RWPE2 (cell line): ENCODE data around the gene C21orf91.

Experiments
- ATAC-seq: fragments of 200-7000 bp; cut with Tn5 transposase; 3 replicates; pipeline ENCODE4 v1.9.1; 2021; ENCODE audit warnings: low read depth
- DNase-seq: peaks from one replicate; pipeline ENCODE4 v3.0.0-alpha.2; 2020; ENCODE audit warnings: low spot score
- H3K27ac ChIP-seq: fragments of 450-650 bp; 2 replicates; pipeline ENCODE4 v1.5.1; 2017; ENCODE audit warnings: mild to moderate bottlenecking; ENCODE audit not compliant: poor library complexity, severe bottlenecking
- H3K27me3 ChIP-seq: fragments of 250-450 bp; sonication (Bioruptor Pico); 2 replicates; pipeline ENCODE4 v1.5.1; 2021; ENCODE audit warnings: mild to moderate bottlenecking, moderate library complexity; ENCODE audit not compliant: insufficient read depth, poor library complexity, severe bottlenecking
- H3K36me3 ChIP-seq: fragments of 250-450 bp; sonication (Bioruptor Pico); 2 replicates; pipeline ENCODE4 v1.5.1; 2020; ENCODE audit warnings: low read depth, mild to moderate bottlenecking, moderate library complexity
- H3K4me1 ChIP-seq: fragments of 250-450 bp; sonication (Bioruptor Pico); 2 replicates; pipeline ENCODE4 v1.5.1; 2021; ENCODE audit warnings: mild to moderate bottlenecking, moderate library complexity; ENCODE audit not compliant: insufficient read depth, poor library complexity, severe bottlenecking
- H3K4me3 ChIP-seq: fragments of 250-450 bp; sonication (Bioruptor Pico); 2 replicates; pipeline ENCODE4 v1.5.1; 2021; ENCODE audit warnings: mild to moderate bottlenecking, moderate library complexity; ENCODE audit not compliant: severe bottlenecking
- H3K9me3 ChIP-seq: fragments of 250-450 bp; sonication (Bioruptor Pico); 2 replicates; pipeline ENCODE4 v1.5.1; 2021; ENCODE audit warnings: mild to moderate bottlenecking, moderate library complexity; ENCODE audit not compliant: severe bottlenecking
- TF ChIP-seq, protein P1 (sequence below): fragments of 450-650 bp; IDR thresholded peaks from one replicate; pipeline ENCODE4 v1.5.1; 2017; ENCODE audit warnings: mild to moderate bottlenecking, moderate library complexity; ENCODE audit not compliant: poor library complexity, severe bottlenecking

The C21orf91 gene

GRCh38 chr21:17784604-17785402 is 34.4 kb downstream of the C21orf91 start:
- DNase-seq, result no peak
- TF ChIP-seq, protein P1, sequence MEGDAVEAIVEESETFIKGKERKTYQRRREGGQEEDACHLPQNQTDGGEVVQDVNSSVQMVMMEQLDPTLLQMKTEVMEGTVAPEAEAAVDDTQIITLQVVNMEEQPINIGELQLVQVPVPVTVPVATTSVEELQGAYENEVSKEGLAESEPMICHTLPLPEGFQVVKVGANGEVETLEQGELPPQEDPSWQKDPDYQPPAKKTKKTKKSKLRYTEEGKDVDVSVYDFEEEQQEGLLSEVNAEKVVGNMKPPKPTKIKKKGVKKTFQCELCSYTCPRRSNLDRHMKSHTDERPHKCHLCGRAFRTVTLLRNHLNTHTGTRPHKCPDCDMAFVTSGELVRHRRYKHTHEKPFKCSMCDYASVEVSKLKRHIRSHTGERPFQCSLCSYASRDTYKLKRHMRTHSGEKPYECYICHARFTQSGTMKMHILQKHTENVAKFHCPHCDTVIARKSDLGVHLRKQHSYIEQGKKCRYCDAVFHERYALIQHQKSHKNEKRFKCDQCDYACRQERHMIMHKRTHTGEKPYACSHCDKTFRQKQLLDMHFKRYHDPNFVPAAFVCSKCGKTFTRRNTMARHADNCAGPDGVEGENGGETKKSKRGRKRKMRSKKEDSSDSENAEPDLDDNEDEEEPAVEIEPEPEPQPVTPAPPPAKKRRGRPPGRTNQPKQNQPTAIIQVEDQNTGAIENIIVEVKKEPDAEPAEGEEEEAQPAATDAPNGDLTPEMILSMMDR, result no peak
- no peak overlapping the region for H3K4me3 ChIP-seq
- no peak for ATAC-seq
- no peak overlapping the region for H3K27ac ChIP-seq
- H3K9me3 ChIP-seq, result no peaks in the 10 kb centered on the region
- H3K4me1 ChIP-seq, result no peaks in the 10 kb centered on the region
- no peaks in the 10 kb centered on the region for H3K27me3 ChIP-seq
- H3K36me3 ChIP-seq, result 0 out of 2 replicates have a peak, but pooled peaks cover 4% of the 10 kb centered on the region

DNA sequence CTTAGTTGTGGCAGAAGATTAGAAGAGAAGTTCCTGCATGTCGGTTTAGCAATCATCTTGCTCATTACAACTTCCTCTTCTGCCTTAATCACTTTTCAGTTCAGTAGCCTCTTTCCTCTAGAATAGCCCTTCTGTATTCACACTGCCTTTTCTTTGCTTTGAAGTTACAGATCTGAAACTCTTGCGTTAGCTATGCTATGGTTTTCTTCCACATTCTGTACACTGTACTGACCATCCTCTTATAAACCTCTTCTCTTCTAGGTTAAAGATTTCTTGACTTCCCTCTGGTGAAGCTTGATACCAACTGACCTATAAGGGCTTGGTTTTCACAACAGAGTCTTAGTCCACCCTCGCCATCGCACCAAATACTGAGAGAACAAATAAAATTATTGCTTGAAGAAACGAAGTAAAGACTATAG is 35.0 kb downstream of the C21orf91 start:
- Histone ChIP-seq H3K27ac (no peak overlapping the region), H3K36me3 (0 out of 2 replicates have a peak, but pooled peaks cover 4% of the 10 kb centered on the region), H3K4me3 (no peak overlapping the region), H3K9me3 (no peaks in the 10 kb centered on the region), H3K4me1 (no peaks in the 10 kb centered on the region), H3K27me3 (no peaks in the 10 kb centered on the region)
- TF ChIP-seq, protein P1, result no peak
- ATAC-seq (no peak), DNase-seq (no peak)

DNA sequence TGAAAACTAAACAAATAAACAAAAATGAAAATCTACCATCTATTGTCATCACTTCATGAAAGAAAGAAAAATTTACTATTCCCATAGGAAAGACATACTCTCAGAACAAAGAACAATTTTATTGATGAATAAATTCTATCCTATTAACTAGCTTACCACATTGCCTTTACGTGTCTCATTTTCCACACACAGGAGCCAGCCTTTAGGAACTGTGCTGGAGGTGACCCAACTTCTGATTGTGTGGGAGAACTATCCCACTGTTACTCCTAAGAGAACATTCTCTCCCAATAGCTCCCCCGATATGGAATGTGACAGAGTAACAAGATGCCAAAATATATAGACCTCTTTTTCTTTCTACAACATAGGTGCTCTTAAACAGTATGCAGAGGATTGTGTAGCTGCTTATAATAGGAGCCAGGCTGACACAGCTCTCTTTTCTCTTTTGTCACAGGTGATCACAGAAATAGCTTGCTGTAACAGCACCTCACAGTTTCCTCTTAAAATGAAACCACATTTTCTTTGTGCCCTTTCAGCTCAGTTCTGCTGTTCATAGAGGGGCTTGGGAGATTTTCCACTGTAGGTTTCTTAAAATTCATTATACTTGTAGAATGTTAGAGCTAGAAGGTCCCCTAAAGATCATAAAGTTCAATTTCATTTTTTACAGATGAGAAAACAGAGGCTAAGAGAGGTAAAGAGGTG is 35.5 kb downstream of the C21orf91 start:
- TF ChIP-seq, protein P1, result no peak
- no peaks in the 10 kb centered on the region for H3K27me3 ChIP-seq
- no peaks in the 10 kb centered on the region for H3K4me1 ChIP-seq
- H3K27ac ChIP-seq, result no peak overlapping the region
- DNase-seq, result no peak
- ATAC-seq, result 0 out of 3 replicates have a peak, but pooled peaks have one; percentile 14
- 0 out of 2 replicates have a peak, but pooled peaks cover 4% of the 10 kb centered on the region for H3K36me3 ChIP-seq
- no peaks in the 10 kb centered on the region for H3K9me3 ChIP-seq
- H3K4me3 ChIP-seq, result no peak overlapping the region

- H3K4me1 ChIP-seq, result no peaks in the 10 kb centered on the region
- DNase-seq (no peak), ATAC-seq (no peak)
- no peaks in the 10 kb centered on the region for H3K27me3 ChIP-seq
- TF ChIP-seq, protein P1, result no peak
- H3K27ac ChIP-seq, result no peak overlapping the region
- no peaks in the 10 kb centered on the region for H3K9me3 ChIP-seq
- H3K4me3 ChIP-seq, result no peak overlapping the region
- 0 out of 2 replicates have a peak, but pooled peaks cover 4% of the 10 kb centered on the region for H3K36me3 ChIP-seq
These were observed 36.2 kb downstream of the C21orf91 start for GRCh38 chr21:17783003-17783402.
